ENCODE data around the gene C4BPA. TPM values are rescaled to one million over a fixed set of nuclear protein-coding genes. Genes with fewer than 3 reads are reported as not detected.

Gene C4BPA
- total RNA-seq, 1 experiment from 2014 or later = not detected

DNA sequence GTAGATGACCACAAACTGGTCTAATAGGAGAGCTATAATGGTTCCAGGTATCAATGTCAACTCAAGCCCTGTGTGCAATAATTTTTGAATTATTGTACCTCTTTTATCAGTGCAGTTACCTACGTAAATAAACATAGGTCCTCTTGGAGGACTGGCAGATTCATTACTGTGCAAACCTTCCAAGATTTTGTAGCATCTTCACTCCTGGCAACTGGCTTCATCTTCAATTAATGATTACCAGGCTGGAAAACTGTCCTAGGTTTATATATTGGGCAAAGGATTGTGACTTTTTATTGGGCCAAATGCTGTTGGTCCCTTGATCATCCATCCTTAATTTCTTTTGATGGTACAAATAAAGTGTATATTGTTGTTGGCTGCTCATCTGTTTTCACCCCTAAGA is 35.6 kb downstream of the C4BPA start:
- Histone ChIP-seq H2AFZ (ENCODE audit: low read length) (no peak overlapping the region), H3K27ac (ENCODE audit: low read length) (no peak overlapping the region), H4K20me1 (ENCODE audit: low read length) (no peaks in the 10 kb centered on the region), H3F3A (ENCODE audit: low read length, unreplicated experiment) (no peaks in the 10 kb centered on the region), H3K9me3 (ENCODE audit: low read length) (no peaks in the 10 kb centered on the region), H3K4me3 (ENCODE audit: low read length) (no peak overlapping the region), H3K4me1 (ENCODE audit: insufficient read depth, low read length) (no peaks in the 10 kb centered on the region), H3K9me2 (replicated peaks; ENCODE audit: low read length) (no peaks in the 10 kb centered on the region), H3K9ac (ENCODE audit: low read length) (no peak overlapping the region), H3K27me3 (ENCODE audit: low read length) (no peaks in the 10 kb centered on the region), H3K36me3 (ENCODE audit: low read depth, low read length) (no peaks in the 10 kb centered on the region), H3K4me2 (ENCODE audit: low read length) (no peak overlapping the region), H3K79me2 (ENCODE audit: low read length) (no peaks in the 10 kb centered on the region)
- ChIA-PET CTCF (no interaction called here), POLR2A (ENCODE audit: unreplicated experiment) (no interaction called here)
- no peak for DNase-seq
- BruUV-seq (replicated peaks) = no TSS peak
- ATAC-seq = no peak
- intact Hi-C loops (cut with micrococcal nuclease) = no loop called here
- no peak for TF ChIP-seq EZH2 (IDR thresholded peaks at IDR 0.05; ENCODE audit: low read length, unreplicated experiment)
- TF ChIP-seq, protein P1, sequence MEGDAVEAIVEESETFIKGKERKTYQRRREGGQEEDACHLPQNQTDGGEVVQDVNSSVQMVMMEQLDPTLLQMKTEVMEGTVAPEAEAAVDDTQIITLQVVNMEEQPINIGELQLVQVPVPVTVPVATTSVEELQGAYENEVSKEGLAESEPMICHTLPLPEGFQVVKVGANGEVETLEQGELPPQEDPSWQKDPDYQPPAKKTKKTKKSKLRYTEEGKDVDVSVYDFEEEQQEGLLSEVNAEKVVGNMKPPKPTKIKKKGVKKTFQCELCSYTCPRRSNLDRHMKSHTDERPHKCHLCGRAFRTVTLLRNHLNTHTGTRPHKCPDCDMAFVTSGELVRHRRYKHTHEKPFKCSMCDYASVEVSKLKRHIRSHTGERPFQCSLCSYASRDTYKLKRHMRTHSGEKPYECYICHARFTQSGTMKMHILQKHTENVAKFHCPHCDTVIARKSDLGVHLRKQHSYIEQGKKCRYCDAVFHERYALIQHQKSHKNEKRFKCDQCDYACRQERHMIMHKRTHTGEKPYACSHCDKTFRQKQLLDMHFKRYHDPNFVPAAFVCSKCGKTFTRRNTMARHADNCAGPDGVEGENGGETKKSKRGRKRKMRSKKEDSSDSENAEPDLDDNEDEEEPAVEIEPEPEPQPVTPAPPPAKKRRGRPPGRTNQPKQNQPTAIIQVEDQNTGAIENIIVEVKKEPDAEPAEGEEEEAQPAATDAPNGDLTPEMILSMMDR (conservative IDR thresholded peaks at IDR 0.05; ENCODE audit: low read depth, low read length) = no peak
- no peak for TF ChIP-seq EZH2phosphoT487 (IDR thresholded peaks at IDR 0.05; ENCODE audit: borderline replicate concordance, low read length)

GRCh38 chr1:207140536-207140935 is 36.5 kb downstream of the C4BPA start:
- Histone ChIP-seq H3K9ac (ENCODE audit: low read length) (no peak overlapping the region), H3K9me3 (ENCODE audit: low read length) (no peaks in the 10 kb centered on the region), H3K27me3 (ENCODE audit: low read length) (no peaks in the 10 kb centered on the region), H3K9me2 (replicated peaks; ENCODE audit: low read length) (no peaks in the 10 kb centered on the region), H2AFZ (ENCODE audit: low read length) (0 out of 2 replicates have a peak overlapping the region, but pooled peaks have one; percentile 2), H3F3A (ENCODE audit: low read length, unreplicated experiment) (no peaks in the 10 kb centered on the region), H4K20me1 (ENCODE audit: low read length) (no peaks in the 10 kb centered on the region), H3K27ac (ENCODE audit: low read length) (no peak overlapping the region), H3K4me2 (ENCODE audit: low read length) (no peak overlapping the region), H3K79me2 (ENCODE audit: low read length) (no peaks in the 10 kb centered on the region), H3K4me1 (ENCODE audit: insufficient read depth, low read length) (no peaks in the 10 kb centered on the region), H3K36me3 (ENCODE audit: low read depth, low read length) (no peaks in the 10 kb centered on the region), H3K4me3 (ENCODE audit: low read length) (no peak overlapping the region)
- BruUV-seq (replicated peaks) = no TSS peak
- intact Hi-C loops (cut with micrococcal nuclease) = no loop called here
- ChIA-PET CTCF (no interaction called here), POLR2A (ENCODE audit: unreplicated experiment) (no interaction called here)
- peak; percentile 63 for DNase-seq
- TF ChIP-seq EZH2phosphoT487 (IDR thresholded peaks at IDR 0.05; ENCODE audit: borderline replicate concordance, low read length) (no peak), EZH2 (IDR thresholded peaks at IDR 0.05; ENCODE audit: low read length, unreplicated experiment) (no peak)
- TF ChIP-seq, protein P1 (conservative IDR thresholded peaks at IDR 0.05; ENCODE audit: low read depth, low read length) = no peak
- ATAC-seq = peak; percentile 75

DNA sequence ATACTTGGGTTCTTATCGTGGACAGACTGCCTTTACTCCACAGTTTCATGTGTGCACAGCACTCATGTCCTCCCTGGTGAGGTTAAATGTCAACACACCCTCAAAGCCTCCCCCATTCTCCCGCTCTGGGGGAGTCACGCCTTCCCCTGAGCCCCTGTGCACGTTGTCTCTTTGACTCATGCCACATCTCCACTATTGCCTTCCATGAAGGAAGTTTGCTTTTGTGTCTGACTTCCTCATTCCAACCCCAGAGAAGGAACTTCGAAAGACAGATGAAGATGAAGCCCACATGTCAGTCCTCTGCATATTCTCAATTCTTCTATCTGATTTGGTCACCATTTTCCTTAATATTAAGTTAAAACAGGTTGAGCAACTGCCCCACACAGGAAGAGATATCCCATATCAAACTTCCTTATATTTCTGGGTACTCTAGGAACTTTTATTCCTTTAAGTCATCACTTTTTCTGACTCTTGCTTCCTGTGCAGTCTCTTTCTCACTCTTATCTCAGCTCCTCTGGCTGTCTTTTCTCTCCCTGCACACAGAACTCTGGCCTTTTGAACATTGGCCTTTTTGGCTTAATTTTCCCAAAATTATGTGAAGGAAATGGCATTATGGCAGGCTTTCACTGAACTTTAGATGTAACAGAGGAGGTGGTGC is 41.5 kb downstream of the C4BPA start:
- no peak for ATAC-seq
- ChIA-PET CTCF (no interaction called here), POLR2A (ENCODE audit: unreplicated experiment) (no interaction called here)
- Histone ChIP-seq H3K4me2 (ENCODE audit: low read length) (no peak overlapping the region), H3K36me3 (ENCODE audit: low read depth, low read length) (no peaks in the 10 kb centered on the region), H4K20me1 (ENCODE audit: low read length) (no peaks in the 10 kb centered on the region), H2AFZ (ENCODE audit: low read length) (no peak overlapping the region), H3K9me3 (ENCODE audit: low read length) (no peaks in the 10 kb centered on the region), H3K9me2 (replicated peaks; ENCODE audit: low read length) (no peaks in the 10 kb centered on the region; the same call in 1 of the 2 replicates), H3K79me2 (ENCODE audit: low read length) (no peaks in the 10 kb centered on the region), H3K27ac (ENCODE audit: low read length) (no peak overlapping the region), H3K4me1 (ENCODE audit: insufficient read depth, low read length) (no peaks in the 10 kb centered on the region), H3F3A (ENCODE audit: low read length, unreplicated experiment) (no peaks in the 10 kb centered on the region), H3K27me3 (ENCODE audit: low read length) (no peaks in the 10 kb centered on the region), H3K9ac (ENCODE audit: low read length) (no peak overlapping the region), H3K4me3 (ENCODE audit: low read length) (no peak overlapping the region)
- intact Hi-C loops (cut with micrococcal nuclease) = no loop called here
- BruUV-seq (replicated peaks) = no TSS peak
- no peak for TF ChIP-seq EZH2phosphoT487 (IDR thresholded peaks at IDR 0.05; ENCODE audit: borderline replicate concordance, low read length)
- TF ChIP-seq, protein P1 (conservative IDR thresholded peaks at IDR 0.05; ENCODE audit: low read depth, low read length) = no peak
- TF ChIP-seq EZH2 (IDR thresholded peaks at IDR 0.05; ENCODE audit: low read length, unreplicated experiment) = no peak
- DNase-seq = no peak
